Measurements from ENCODE around the gene PTPRJ.

DNA sequence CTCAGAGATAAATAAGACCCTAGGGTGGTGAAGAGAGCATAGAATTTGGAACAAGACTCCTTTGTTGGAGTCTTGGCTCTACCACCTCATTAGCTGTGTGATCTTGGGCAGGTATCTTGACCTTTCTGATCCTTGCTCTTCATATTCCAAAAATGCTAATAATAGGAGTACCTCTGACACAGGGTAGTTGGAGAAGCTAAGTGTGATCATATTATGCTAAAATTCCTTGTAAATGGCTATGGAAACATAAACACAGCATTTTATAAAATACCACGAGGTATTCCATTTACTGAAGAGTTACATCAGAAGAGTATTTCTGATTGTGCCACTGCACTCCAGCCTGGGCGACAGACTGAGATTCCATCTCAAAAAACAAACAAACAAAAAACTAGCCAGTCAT, 9.4 kb downstream of the PTPRJ start:
- TF ChIP-seq, protein P1, sequence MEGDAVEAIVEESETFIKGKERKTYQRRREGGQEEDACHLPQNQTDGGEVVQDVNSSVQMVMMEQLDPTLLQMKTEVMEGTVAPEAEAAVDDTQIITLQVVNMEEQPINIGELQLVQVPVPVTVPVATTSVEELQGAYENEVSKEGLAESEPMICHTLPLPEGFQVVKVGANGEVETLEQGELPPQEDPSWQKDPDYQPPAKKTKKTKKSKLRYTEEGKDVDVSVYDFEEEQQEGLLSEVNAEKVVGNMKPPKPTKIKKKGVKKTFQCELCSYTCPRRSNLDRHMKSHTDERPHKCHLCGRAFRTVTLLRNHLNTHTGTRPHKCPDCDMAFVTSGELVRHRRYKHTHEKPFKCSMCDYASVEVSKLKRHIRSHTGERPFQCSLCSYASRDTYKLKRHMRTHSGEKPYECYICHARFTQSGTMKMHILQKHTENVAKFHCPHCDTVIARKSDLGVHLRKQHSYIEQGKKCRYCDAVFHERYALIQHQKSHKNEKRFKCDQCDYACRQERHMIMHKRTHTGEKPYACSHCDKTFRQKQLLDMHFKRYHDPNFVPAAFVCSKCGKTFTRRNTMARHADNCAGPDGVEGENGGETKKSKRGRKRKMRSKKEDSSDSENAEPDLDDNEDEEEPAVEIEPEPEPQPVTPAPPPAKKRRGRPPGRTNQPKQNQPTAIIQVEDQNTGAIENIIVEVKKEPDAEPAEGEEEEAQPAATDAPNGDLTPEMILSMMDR (IDR thresholded peaks at IDR 0.05; ENCODE audit: insufficient read depth, low read depth, low read length) = no peak
- no peak for TF ChIP-seq EZH2 (IDR thresholded peaks at IDR 0.05; ENCODE audit: insufficient read depth, low read length)

Data from astrocyte (in vitro differentiated cells and primary cell).